ENCODE measurements around the gene SSR2. TPM values are rescaled to one million over a fixed set of nuclear protein-coding genes. Genes with fewer than 3 reads are reported as not detected.

The SSR2 gene
- 100 to 1,000 TPM; 201 to 229 TPM for total RNA-seq

DNA sequence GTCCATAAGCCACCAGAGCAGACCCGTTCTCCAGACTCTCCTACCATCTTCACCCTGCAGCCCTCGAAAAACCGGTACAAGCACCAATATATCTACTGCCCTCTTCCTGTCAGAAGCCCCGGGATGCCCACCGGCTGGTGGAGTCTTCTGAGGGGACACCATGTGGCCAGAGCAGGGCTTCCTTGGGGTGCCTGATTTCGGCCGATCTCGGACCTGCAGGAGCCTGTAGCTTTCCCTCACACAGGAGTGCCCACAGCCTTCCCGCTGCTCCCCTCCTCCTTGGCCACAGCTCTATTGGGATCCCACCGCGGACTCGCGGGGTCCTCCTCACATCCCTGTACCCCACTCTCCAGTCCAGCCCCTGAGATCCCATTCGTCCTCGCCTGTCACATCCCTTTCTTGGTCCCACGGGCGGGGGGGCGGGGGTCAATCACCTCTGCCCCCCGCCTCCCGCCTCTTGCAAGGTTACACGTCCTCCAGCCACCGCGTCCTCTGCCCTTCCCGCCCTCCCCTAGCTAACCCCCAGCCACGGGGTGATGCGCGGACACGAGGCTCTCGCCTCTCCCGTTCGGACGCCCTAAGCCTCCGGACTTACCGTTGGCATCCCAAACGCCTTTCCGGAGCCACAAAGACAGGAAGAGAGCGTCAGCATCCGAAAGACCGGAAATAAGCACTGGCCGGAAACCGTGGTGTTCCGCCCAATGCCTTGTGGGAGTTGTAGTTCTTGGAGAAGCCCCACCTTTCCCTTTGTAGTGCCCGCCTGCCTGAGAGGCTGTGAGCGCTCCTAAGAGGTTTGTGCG lies at the start of gene SSR2:
SSR2 (minus strand) TSS at position 659 of the 800 bp plus-strand sequence. CDS start 784 bp downstream, outside the sequence.
- WGBS = under 1% methylated on average over 45 of the region's 45 CpGs
- peak; percentile 99 for TF ChIP-seq POLR2AphosphoS5 (IDR thresholded peaks at IDR 0.05)
- peak; percentile 52 for TF ChIP-seq POLR2A (IDR thresholded peaks at IDR 0.05)
- TF ChIP-seq CTCF (IDR thresholded peaks at IDR 0.05) = no peak
- intact Hi-C loops (cut with DNase I) = no loop called here

DNA sequence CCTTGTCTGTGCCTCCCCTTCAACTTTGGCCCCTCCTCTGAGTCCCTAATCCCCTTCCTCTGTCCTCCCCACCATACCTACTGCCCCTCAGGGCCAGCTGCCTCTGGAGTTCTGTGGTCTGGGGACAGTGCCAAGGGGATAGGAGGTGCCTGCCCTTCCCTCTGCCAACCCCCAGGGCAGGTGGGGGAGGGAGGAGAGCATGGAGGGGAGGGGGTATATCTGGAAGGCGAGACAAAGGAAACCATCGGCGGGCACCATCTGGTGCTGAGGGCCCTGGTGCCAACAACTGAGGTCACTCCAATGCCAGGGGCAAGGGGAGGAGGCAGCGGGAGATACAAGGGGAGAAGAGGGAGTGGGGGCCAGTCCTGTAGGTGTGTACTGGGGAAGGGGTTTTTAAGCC lies 49.8 kb upstream of the SSR2 start:
- Histone ChIP-seq H3K27ac (no peak overlapping the region), H3K27me3 (replicated peaks; ENCODE audit: insufficient read depth) (no peaks in the 10 kb centered on the region), H3K36me3 (no peaks in the 10 kb centered on the region), H3K4me3 (no peak overlapping the region), H3K4me1 (replicated peaks) (no peaks in the 10 kb centered on the region), H3K9me3 (no peaks in the 10 kb centered on the region)
- WGBS = 36% methylated on average over 4 of the region's 4 CpGs
- intact Hi-C loops (cut with DNase I) = no loop called here
- TF ChIP-seq CTCF (IDR thresholded peaks at IDR 0.05) (no peak), POLR2A (IDR thresholded peaks at IDR 0.05) (no peak), POLR2AphosphoS5 (IDR thresholded peaks at IDR 0.05) (no peak)
- DNase-seq (ENCODE audit: low spot score) = no peak

More for the DNA sequence above, at the start of gene SSR2:
- H3K4me3 ChIP-seq = peak within 1 kb of the TSS; percentile 81 to 89
- H3K36me3 ChIP-seq = peaks cover 0 to 5% of the 10 kb centered on the region in 2 donors
- H3K27me3 ChIP-seq (replicated peaks; ENCODE audit: insufficient read depth) = no peaks in the 10 kb centered on the region
- H3K27ac ChIP-seq = peak within 1 kb of the TSS; percentile 81 to 85
- DNase-seq (ENCODE audit: low spot score) = peak; percentile 88
- H3K9me3 ChIP-seq = no peaks in the 10 kb centered on the region
- peaks cover 4% of the 10 kb centered on the region for H3K4me1 ChIP-seq (replicated peaks)

- no peaks in the 10 kb centered on the region for H3K36me3 ChIP-seq
- no peak for DNase-seq (ENCODE audit: low spot score)
- no peak overlapping the region for H3K4me3 ChIP-seq
- H3K9me3 ChIP-seq = no peaks in the 10 kb centered on the region
- intact Hi-C loops (cut with DNase I) = no loop called here
- no peak for TF ChIP-seq CTCF (IDR thresholded peaks at IDR 0.05)
- no peak for TF ChIP-seq POLR2A (IDR thresholded peaks at IDR 0.05)
- TF ChIP-seq POLR2AphosphoS5 (IDR thresholded peaks at IDR 0.05) = no peak
- H3K4me1 ChIP-seq (replicated peaks) = no peaks in the 10 kb centered on the region
- 72% methylated on average over 3 of the region's 3 CpGs for WGBS
- no peak overlapping the region for H3K27ac ChIP-seq
- no peaks in the 10 kb centered on the region for H3K27me3 ChIP-seq (replicated peaks; ENCODE audit: insufficient read depth)
Observed at GRCh38 chr1:156069490-156070455, 49.0 kb upstream of the SSR2 start.

DNA sequence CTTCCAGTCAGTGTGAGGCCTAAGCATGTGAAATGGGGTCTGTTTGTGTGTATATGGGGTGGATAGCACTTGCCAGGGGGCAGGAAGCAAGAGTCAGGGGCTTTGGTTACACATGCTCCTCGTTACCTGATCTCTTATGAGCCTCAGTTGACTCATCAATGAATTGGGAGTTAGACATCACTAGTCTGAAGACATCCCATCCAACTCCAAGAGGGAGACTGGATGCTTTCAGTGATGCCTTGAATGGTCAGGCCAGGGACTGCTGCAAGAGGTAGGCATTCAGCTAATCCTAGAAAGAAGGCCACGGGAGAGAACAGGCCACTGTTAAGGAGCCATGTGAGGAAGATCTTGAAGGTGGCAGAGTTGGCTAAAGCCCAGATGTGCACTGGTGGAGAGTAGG lies 46.5 kb upstream of the SSR2 start:
- H3K4me3 ChIP-seq = no peak overlapping the region
- WGBS = 71% methylated on average over 2 of the region's 2 CpGs
- no peaks in the 10 kb centered on the region for H3K4me1 ChIP-seq (replicated peaks)
- intact Hi-C loops (cut with DNase I) = no loop called here
- DNase-seq (ENCODE audit: low spot score) = no peak
- no peaks in the 10 kb centered on the region for H3K27me3 ChIP-seq (replicated peaks; ENCODE audit: insufficient read depth)
- H3K27ac ChIP-seq = no peak overlapping the region
- no peaks in the 10 kb centered on the region for H3K9me3 ChIP-seq
- TF ChIP-seq POLR2A (IDR thresholded peaks at IDR 0.05) = no peak
- no peak for TF ChIP-seq CTCF (IDR thresholded peaks at IDR 0.05)
- no peak for TF ChIP-seq POLR2AphosphoS5 (IDR thresholded peaks at IDR 0.05)
- no peaks in the 10 kb centered on the region for H3K36me3 ChIP-seq

Measured in prostate gland (tissue), 2 donors.